HS-5 (cell line): ENCODE results near the gene CD28.
"Not testable (repeated sequence)": the region's sequence is repeated elsewhere in the genome, so short reads cannot be mapped to it uniquely, and the experiment has no call there.

Experiments
- DNase-seq: peaks from one replicate; pipeline ENCODE4 v3.0.0-alpha.2; 2012; ENCODE audit warnings: low read depth

The CD28 gene

DNA sequence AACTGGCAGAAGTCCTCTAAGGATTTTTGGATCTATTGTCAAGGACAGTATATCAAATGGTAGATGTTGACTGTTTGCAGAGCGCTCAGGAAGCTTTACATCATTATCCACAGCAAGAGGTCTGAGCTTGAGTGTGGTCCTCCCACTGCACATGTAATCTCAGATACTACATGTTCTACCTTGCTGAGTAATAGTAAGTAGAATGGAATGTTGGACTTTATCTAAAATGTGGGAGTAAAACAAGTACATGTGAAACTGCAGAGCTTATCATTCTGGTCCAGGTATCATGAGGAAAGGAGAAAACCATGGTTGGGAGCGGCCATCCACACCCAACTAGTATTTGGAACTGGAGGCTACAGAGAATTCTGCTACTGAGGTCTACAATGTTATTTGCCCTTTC is 19.3 kb upstream of the CD28 start:
- no peak for DNase-seq

GRCh38 chr2:203688798-203689197 is 17.6 kb upstream of the CD28 start:
- no peak for DNase-seq

- no peak for DNase-seq
These were observed 16.9 kb upstream of the CD28 start for GRCh38 chr2:203689426-203690116.

- DNase-seq, result no peak
These were observed 16.4 kb upstream of the CD28 start for GRCh38 chr2:203690117-203690431.

GRCh38 chr2:203690441-203691047 is 15.9 kb upstream of the CD28 start:
- no peak for DNase-seq

DNA sequence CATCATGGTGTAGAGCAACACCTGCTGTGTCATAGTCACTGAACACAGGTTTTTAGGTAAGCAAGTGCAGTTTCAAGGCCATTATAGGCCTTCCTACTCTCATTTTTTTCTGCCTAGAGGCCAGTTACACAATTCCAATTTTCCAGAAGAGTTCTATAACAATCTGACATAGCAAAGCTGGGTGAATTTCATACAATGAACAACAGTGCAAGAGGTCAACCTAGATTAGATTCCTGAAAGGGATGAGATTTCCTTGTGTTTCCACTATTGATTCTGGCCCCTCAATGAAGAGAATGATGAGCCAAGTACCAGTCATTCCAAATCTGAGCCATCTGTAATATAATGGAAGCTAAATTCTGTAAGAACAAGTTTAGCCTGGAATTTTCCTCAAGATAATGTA is 15.3 kb upstream of the CD28 start:
- DNase-seq, result no peak

DNA sequence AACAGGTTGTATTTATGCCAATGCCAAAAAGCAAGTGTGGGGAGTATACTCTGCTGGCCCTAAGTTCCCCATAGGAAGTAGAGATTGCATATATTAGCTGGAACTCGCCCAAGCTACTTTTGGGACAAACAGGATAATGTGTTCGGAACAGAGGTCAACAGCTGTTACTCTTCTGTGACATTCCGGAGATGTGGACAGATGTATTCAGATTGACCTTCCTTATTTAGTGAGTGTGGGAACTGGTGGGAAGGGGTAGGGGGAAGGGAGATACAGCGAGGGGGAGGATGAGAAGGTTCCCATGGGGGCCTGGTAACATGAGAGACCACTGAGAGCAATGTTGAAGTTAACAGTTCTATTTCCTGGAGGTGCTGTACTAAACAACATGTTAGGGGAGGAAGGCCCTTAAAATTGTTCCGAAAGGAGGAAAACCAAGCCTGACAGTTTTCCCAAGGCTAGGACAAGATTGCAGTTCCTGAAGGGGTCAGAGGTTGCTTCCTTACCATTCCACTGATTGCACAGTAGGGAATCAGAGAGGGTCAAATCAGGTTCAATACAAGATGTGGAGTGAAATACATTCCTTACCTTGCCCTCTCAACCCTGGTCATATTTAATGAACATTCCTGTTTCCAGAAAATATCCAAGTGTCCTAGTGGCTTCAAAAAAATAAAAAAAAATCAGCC is 14.3 kb upstream of the CD28 start:
- no peak for DNase-seq

- DNase-seq, result no peak
These were observed 13.1 kb upstream of the CD28 start for GRCh38 chr2:203693242-203693879.

DNA sequence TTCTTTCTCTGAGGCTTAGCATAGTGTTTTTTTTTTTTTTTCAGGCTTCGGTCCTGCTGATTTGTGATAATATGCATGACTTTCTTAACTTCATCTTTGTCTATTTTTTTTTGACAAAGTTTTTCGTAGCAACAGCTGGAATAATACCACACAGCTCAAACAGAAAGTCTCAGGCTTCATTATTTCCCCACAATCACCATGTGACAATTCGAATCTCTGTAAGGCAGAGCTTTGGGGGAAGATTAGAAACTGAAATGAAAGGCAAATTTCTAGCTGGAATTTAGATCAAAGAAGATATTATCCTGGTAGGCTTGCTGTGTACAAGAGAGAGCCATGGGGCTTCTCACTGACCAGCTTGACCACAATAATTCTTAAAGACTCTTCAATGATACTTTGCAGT is 12.2 kb upstream of the CD28 start:
- DNase-seq, result no peak

DNA sequence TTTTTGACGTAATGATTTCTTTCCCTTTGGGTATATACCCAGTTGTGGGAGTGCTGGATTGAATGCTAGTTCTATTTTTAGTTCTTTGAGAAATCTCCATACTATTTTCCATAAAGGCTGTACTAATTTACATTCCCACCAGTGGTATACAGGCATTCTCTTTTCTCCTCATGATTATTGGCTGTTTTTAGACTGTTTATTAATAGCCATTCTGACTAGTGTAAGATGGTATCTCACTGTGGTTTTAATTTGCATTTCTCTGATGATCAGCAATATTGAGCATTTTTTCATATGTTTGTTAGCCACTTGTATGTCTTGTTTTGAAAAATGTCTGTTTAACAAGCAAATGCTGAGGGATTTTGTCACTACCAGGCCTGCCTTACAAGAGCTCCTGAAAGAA is 9.2 kb upstream of the CD28 start:
- no peak for DNase-seq

GRCh38 chr2:203697763-203698162 is 8.7 kb upstream of the CD28 start:
- not testable (repeated sequence) for DNase-seq

DNA sequence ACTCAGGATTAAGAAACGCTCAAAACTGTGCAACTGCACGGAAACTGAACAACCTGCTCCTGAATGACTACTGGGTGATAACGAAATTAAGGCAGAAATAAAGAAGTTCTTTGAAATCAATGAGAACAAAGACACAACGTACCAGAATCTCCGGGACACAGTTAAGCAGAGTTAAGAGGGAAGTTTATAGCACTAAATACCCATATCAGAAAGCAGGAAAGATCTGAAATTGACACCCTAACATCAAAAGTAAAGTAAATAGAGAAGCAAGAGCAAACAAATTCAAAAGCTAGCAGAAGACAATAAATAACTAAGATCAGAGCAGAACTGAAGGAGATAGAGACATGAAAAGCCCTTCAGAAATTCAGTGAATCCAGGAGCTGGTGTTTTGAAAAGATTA is 8.0 kb upstream of the CD28 start:
- DNase-seq, result not testable (repeated sequence)

DNA sequence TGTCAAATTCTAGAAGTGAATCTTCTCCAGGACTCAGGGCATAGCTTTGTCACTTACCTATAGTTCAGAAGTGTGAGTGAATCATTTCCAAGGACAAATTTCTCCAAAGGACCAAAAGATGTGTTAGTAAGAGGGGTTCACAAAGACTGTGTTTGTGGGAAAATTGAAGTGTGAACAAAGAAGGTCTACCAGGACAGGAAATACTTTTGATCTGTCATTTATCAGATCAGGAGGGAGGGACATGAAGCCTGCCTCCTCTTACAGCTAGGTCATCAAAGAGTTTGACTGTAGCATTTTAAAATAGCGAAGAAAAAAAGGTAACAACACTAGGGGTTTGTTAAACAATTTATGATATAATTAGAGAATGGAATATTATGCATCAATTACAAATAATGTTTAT is 2.0 kb upstream of the CD28 start:
- no peak for DNase-seq

GRCh38 chr2:203705178-203705577 is 1.3 kb upstream of the CD28 start:
- no peak for DNase-seq

DNA sequence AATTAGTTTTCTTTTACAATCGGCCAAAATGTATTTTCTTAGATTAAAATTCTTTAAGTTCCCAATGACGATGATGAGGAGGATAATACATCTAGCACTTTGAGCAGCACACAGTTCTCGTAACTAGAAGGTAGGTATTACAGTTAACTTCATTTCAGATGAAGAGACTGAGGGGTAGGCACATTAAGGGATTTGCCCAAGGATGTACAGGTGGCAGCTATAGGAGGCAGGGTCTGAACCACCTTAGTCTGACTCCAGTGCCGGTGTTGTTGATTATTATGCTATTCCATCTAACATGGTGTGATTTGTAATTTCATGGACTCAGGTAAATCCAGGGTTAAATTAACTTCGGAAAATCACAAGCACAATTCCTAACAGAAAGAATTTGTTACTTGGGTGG is 1.1 kb downstream of the CD28 start:
- DNase-seq, result no peak

DNA sequence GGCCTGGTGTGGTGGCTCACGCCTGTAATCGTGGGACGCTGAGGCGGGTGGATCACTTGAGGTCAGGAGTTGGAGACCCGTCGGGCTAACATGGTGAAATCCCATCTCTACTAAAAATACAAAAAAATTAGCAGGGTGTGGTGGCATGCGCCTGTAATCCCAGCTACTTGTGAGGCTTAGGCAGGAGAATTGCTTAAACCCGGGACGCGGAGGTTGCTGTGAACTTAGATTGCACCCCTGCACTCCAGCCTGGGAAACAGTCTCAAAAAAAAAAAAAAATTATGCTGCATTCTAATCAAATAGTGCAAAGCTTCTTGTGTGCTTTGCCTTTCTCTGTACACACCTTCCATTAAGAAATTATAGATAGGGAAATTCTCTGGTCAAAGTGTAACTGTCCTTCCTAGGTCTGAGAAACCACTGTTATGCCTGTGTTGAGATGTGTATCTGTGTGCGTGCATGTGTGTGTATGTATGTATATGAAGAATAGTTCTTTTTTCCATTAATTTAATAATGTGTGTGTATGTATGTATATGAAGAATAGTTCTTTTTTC is 2.5 kb downstream of the CD28 start:
- no peak for DNase-seq

GRCh38 chr2:203709416-203710040 is 3.1 kb downstream of the CD28 start:
- DNase-seq, result no peak

DNA sequence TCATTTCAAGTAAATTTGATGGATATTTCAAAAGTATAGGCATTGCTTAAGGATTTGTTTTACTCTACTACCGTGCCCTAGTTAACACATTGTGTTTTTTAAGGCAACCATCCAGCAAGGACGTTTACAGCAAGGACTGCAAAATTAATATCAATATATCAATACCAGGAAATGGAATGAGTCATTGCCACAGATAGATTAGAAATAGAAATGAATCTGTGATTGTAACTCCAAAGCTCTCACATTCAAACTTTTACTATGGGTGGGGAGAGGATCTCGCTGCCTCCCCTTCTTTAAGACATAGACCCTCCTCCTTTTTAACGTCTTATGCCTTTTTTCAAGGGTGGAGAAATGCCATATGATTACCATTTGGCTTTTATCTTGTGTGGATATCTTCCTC is 3.8 kb downstream of the CD28 start:
- no peak for DNase-seq

DNA sequence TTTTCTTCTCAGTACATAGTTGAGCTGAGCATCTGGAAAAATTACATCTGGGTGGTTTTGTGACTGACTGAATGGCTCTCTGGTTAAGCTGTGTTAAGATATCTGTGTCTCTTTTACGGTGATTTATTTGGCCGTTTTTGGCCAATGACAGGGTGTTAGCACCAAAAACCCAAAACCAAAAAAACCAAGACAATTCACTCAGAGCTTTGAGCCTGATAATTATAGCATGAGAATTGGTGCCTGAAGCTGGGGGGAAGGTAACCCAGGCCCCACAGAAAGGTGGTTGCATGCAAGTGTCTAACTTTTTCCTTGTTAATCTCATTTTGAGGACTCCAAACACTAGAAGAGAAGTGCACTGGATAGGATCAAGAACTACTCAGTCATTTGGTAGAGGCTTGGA is 4.5 kb downstream of the CD28 start:
- no peak for DNase-seq

- DNase-seq, result no peak
These were observed 5.0 kb downstream of the CD28 start for GRCh38 chr2:203711399-203711798.

DNA sequence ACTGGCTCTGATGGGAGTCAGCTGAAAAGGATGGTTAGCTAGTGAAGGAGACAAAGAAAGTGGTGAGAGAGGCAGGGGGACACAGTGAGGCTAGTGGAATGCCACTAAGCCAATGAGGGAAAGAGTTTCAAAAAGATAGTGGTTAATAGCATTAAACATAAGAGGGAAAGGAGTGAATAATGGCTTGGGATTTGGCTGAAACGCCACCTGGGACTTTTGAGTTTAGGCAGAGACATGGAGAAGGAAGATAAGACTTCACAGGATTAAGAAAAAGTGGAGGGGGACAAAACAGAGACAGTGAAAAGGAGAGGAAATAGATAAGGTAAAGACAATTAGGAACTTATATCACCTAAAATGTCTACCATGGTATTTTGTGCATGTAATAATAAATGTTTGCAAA is 6.9 kb downstream of the CD28 start:
- DNase-seq, result no peak

DNA sequence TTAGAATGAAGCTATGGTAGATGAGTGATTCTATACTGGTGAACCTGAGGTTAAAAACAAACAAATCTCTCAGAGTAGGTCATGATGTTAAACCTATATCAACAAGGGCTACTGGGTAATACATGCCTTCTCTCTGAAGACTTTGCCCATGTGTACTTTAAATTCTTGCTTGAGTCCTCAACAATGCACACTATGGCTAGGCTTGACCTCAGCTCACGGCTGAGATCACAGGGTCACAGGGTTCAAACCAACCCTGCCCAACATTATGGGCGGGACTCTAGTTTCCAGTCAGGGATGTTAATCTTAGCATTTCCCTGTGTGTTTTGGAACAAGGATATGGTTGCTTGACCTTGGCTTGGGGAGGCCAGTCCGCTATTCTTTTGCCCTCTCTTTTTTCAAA is 7.7 kb downstream of the CD28 start:
- DNase-seq, result no peak

- no peak for DNase-seq
These were observed 9.3 kb downstream of the CD28 start for GRCh38 chr2:203715744-203716143.
